ENCODE results near the gene PLPP1. TPM values are rescaled to one million over a fixed set of nuclear protein-coding genes. Genes with fewer than 3 reads are reported as not detected.
A peak's percentile ranks its signal among the peaks of the same experiment; 100 is the strongest.

Gene PLPP1
- total RNA-seq, 2 experiments from 2014 or later, result 6.7 to 7.2 TPM

- H3K4me3 Mint-ChIP-seq, result no peak overlapping the region
- H3K27ac Mint-ChIP-seq, result no peak overlapping the region
- H3K9me3 Mint-ChIP-seq, result peaks cover 61% of the 10 kb centered on the region
- ChIA-PET POLR2A (no interaction called here), CTCF (no interaction called here)
- H3K4me1 Mint-ChIP-seq (ENCODE audit: low read depth), result peaks cover 2% of the 10 kb centered on the region
- peaks cover 72% of the 10 kb centered on the region for H3K36me3 Mint-ChIP-seq
- no peaks in the 10 kb centered on the region for H3K27me3 Mint-ChIP-seq
- intact Hi-C loops (cut with micrococcal nuclease), result no loop called here
- DNase-seq, result no peak
These were observed 102.2 kb downstream of the PLPP1 start for GRCh38 chr5:55432549-55432948.

DNA sequence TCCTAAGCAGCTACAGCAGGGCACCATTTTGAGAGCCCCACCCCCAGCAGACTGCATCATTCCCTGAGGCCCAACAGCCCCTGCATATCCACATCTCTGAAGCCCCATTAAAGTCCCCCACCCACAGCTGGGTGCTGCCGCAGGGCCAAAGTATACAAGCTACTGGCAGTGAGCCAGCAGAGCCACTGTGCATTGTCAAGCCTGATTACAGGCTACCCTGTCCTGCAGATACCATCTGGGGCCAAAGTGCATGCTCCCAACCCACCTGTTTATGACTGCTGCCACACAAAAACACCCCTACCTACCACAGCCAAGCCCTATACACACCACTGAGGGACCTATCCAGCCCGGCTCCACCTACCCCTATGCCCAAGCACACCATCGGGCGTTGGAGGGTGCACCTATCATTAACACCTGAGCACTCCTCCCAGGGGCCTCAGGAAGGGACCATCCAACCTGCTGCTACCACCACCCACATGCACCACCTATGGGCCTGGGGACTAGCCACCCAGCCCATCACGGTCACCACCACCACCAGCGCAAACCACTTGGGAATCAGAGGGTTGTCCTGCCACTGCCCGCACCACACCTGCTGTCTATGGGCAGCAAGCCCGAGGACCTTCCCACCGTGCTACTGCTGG lies 105.0 kb downstream of the PLPP1 start:
- no peak for DNase-seq
- CTCF ChIA-PET, result no interaction called here
- Mint-ChIP-seq H3K36me3 (peaks cover 72% of the 10 kb centered on the region), H3K4me1 (ENCODE audit: low read depth) (peaks cover 5% of the 10 kb centered on the region), H3K4me3 (no peak overlapping the region), H3K27ac (no peak overlapping the region), H3K9me3 (peaks cover 44% of the 10 kb centered on the region), H3K27me3 (no peaks in the 10 kb centered on the region)
- intact Hi-C loops (cut with micrococcal nuclease), result no loop called here
- POLR2A ChIA-PET, result no interaction called here

GRCh38 chr5:55429221-55429612 lies 105.5 kb downstream of the PLPP1 start:
- ChIA-PET POLR2A (no interaction called here), CTCF (no interaction called here)
- Mint-ChIP-seq H3K36me3 (peaks cover 74% of the 10 kb centered on the region), H3K4me1 (ENCODE audit: low read depth) (peaks cover 5% of the 10 kb centered on the region), H3K9me3 (peaks cover 39% of the 10 kb centered on the region), H3K27ac (no peak overlapping the region), H3K4me3 (no peak overlapping the region), H3K27me3 (no peaks in the 10 kb centered on the region)
- no peak for DNase-seq
- intact Hi-C loops (cut with micrococcal nuclease), result no loop called here

- POLR2A ChIA-PET, result no interaction called here
- no peak overlapping the region for H3K4me3 Mint-ChIP-seq
- no peaks in the 10 kb centered on the region for H3K27me3 Mint-ChIP-seq
These were observed 107.6 kb downstream of the PLPP1 start for GRCh38 chr5:55427157-55427556.

DNA sequence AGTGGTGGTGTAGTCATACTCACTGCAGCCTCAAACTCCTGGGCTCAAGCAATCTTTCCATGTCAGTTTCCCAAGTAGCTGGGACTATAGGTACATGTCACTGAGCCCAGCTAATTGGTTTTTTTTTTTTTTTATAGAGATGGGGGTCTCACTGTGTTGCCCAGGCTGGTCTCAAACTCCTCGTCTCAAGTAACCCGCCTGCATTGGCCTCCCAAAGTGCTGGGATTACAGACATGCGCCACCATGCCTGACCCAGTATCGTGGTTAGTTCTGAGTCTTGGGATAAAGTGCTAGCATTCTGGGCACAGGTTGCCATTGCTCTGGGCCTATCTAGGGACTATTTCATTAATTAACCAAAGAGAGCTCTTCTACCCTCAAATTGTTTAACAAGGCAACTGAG lies 108.3 kb downstream of the PLPP1 start:
- Mint-ChIP-seq H3K4me3 (no peak overlapping the region), H3K36me3 (peaks cover 80% of the 10 kb centered on the region), H3K27ac (no peak overlapping the region), H3K9me3 (peaks cover 21% of the 10 kb centered on the region), H3K4me1 (ENCODE audit: low read depth) (peaks cover 16% of the 10 kb centered on the region), H3K27me3 (no peaks in the 10 kb centered on the region)
- intact Hi-C loops (cut with micrococcal nuclease), result no loop called here
- ChIA-PET CTCF (no interaction called here), POLR2A (no interaction called here)
- DNase-seq, result no peak

More at GRCh38 chr5:55427157-55427556, 107.6 kb downstream of the PLPP1 start:
- H3K36me3 Mint-ChIP-seq, result peaks cover 80% of the 10 kb centered on the region
- intact Hi-C loops (cut with micrococcal nuclease), result no loop called here
- no peak for DNase-seq
- peaks cover 10% of the 10 kb centered on the region for H3K4me1 Mint-ChIP-seq (ENCODE audit: low read depth)
- peaks cover 28% of the 10 kb centered on the region for H3K9me3 Mint-ChIP-seq
- CTCF ChIA-PET, result no interaction called here
- H3K27ac Mint-ChIP-seq, result no peak overlapping the region

GRCh38 chr5:55421074-55421529 lies 113.7 kb downstream of the PLPP1 start:
- DNase-seq, result peak; percentile 37
- Mint-ChIP-seq H3K36me3 (peaks cover 60% of the 10 kb centered on the region), H3K27me3 (no peaks in the 10 kb centered on the region), H3K27ac (peak overlapping the region; percentile 15), H3K4me1 (ENCODE audit: low read depth) (peaks cover 34% of the 10 kb centered on the region), H3K4me3 (no peak overlapping the region), H3K9me3 (no peaks in the 10 kb centered on the region)
- intact Hi-C loops (cut with micrococcal nuclease), result loop anchor here (1.0 to 5.0 kb wide), 7 partner anchors 19 to 384 kb away; partner anchors contain the start of gene PLPP1
- ChIA-PET CTCF (interaction anchor here (1.8 kb wide), 1 partner anchor 270 kb away, joined by 5 read pairs; no protein-coding TSS in a partner anchor), POLR2A (interaction anchor here (0.6 to 0.7 kb wide), 2 partner anchors 13 to 288 kb away, joined by 3 read pairs; no protein-coding TSS in a partner anchor)

DNA sequence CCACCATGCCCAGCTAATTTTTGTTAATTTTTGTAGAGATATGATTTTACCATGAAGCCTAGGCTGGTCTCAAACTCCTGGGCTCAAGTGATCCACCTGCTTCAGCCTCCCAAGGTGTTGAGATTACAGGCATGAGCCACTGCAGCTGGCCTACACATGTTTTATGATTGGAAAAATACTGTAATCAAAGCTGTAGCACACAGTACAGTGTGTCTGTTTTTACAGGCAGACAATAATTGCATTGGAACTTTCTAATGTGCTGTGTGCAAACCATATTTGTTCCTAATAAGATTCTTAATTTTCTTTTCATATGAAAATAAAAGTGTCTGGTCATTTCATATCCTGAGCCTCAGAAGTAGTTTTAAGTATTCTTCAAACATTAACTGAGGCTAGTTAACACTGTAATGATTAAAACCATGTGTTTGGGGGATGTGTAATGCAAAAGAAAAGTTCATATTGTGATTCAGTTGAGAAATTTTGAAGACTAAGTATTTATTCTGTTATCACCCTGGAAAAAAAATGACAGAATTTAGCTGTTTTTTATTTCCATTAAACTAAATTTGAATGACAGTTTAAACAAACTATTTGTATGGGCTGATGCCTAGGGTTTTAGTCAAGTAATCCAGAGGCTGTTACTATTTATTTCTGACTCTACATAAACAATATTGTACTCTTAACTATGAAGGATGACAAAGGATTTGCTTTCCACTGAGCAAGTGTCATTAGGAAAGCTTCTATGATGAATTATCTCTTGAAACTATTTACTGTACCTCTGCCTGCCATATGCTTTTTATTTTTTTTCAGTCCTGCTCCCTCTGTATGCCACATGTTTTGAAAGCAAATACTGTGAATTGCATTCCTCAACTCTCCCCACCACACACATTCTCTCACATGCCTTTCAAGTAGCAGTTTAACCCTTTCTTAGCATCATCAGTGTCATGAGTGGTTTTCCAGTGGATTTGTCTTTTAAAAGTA lies 115.5 kb downstream of the PLPP1 start:
- ChIA-PET POLR2A (no interaction called here), CTCF (interaction anchor here (0.6 to 1.8 kb wide), 2 partner anchors 56 to 272 kb away, joined by 3 to 5 read pairs; no protein-coding TSS in a partner anchor)
- DNase-seq, result no peak
- peaks cover 39% of the 10 kb centered on the region for H3K4me1 Mint-ChIP-seq (ENCODE audit: low read depth)
- H3K9me3 Mint-ChIP-seq, result no peaks in the 10 kb centered on the region
- no peaks in the 10 kb centered on the region for H3K27me3 Mint-ChIP-seq
- H3K27ac Mint-ChIP-seq, result no peak overlapping the region
- intact Hi-C loops (cut with micrococcal nuclease), result no loop called here
- H3K4me3 Mint-ChIP-seq, result no peak overlapping the region
- H3K36me3 Mint-ChIP-seq, result peaks cover 55% of the 10 kb centered on the region

GRCh38 chr5:55416306-55416705 lies 118.5 kb downstream of the PLPP1 start:
- H3K27ac Mint-ChIP-seq, result no peak overlapping the region
- peaks cover 44% of the 10 kb centered on the region for H3K36me3 Mint-ChIP-seq
- DNase-seq, result no peak
- peaks cover 31% of the 10 kb centered on the region for H3K4me1 Mint-ChIP-seq (ENCODE audit: low read depth)
- no peak overlapping the region for H3K4me3 Mint-ChIP-seq
- no peaks in the 10 kb centered on the region for H3K27me3 Mint-ChIP-seq
- intact Hi-C loops (cut with micrococcal nuclease), result no loop called here
- POLR2A ChIA-PET, result no interaction called here
- CTCF ChIA-PET, result interaction anchor here (1.9 kb wide), 1 partner anchor 276 kb away, joined by 4 read pairs; no protein-coding TSS in a partner anchor
- no peaks in the 10 kb centered on the region for H3K9me3 Mint-ChIP-seq

GRCh38 chr5:55415071-55415470 lies 119.7 kb downstream of the PLPP1 start:
- DNase-seq, result no peak
- Mint-ChIP-seq H3K4me1 (ENCODE audit: low read depth) (peaks cover 22% of the 10 kb centered on the region), H3K36me3 (peaks cover 45% of the 10 kb centered on the region), H3K4me3 (no peak overlapping the region), H3K27me3 (no peaks in the 10 kb centered on the region), H3K9me3 (no peaks in the 10 kb centered on the region), H3K27ac (no peak overlapping the region)
- ChIA-PET POLR2A (no interaction called here), CTCF (interaction anchor here (0.8 to 1.9 kb wide), 3 partner anchors 10 to 277 kb away, joined by 3 to 4 read pairs (median 3); no protein-coding TSS in a partner anchor)
- intact Hi-C loops (cut with micrococcal nuclease), result no loop called here

DNA sequence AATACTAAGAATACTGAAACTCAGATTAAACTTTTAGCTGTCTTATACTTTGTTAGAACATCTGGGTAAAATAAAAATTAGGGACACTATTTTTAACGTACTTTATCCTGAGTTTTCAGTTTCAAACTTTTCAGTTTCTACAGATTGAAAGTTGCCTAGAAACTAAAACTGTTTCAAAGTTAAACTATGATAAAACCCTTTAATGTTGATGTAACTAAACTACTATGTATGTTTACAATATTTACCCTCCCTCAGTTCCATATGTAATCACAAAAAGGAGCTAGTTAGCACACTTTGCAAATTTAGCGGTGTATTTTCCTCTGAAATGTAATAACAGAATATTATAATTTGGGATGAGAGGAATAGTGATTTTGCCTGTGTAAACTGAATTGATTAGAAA lies 121.1 kb downstream of the PLPP1 start:
- ChIA-PET POLR2A (no interaction called here), CTCF (interaction anchor here (1.0 to 1.5 kb wide), 2 partner anchors 278 to 523 kb away, joined by 4 to 9 read pairs; no protein-coding TSS in a partner anchor)
- no peak for DNase-seq
- Mint-ChIP-seq H3K4me3 (no peak overlapping the region), H3K4me1 (ENCODE audit: low read depth) (peaks cover 13% of the 10 kb centered on the region), H3K27ac (no peak overlapping the region), H3K27me3 (no peaks in the 10 kb centered on the region), H3K9me3 (no peaks in the 10 kb centered on the region), H3K36me3 (peaks cover 38% of the 10 kb centered on the region)
- intact Hi-C loops (cut with micrococcal nuclease), result no loop called here

GRCh38 chr5:55411876-55412275 lies 122.9 kb downstream of the PLPP1 start:
- intact Hi-C loops (cut with micrococcal nuclease), result no loop called here
- Mint-ChIP-seq H3K36me3 (peaks cover 35% of the 10 kb centered on the region), H3K9me3 (no peaks in the 10 kb centered on the region), H3K4me3 (no peak overlapping the region), H3K27me3 (no peaks in the 10 kb centered on the region), H3K4me1 (ENCODE audit: low read depth) (peaks cover 13% of the 10 kb centered on the region), H3K27ac (no peak overlapping the region)
- no peak for DNase-seq
- POLR2A ChIA-PET, result no interaction called here
- CTCF ChIA-PET, result interaction anchor here (0.6 kb wide), 1 partner anchor 557 kb away, joined by 4 read pairs; no protein-coding TSS in a partner anchor

DNA sequence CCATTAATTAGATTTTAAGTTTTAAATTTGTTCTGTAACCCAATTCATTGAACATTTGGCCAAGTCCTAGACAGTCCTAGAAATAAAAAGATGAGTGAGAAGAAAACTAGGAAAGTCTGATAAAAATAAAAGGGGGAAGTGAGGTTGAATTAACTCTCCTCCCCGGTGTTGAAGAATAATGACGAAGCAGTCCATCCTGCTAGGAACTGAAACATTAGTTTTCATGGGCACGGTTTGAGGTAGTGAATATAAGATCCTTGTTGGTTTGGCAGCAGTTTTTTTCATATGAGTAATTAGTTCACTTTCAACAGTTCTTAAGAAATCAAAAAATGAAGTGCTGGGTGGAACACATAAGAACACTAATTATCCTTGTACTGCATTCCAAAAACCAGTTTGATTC lies 123.9 kb downstream of the PLPP1 start:
- intact Hi-C loops (cut with micrococcal nuclease), result no loop called here
- H3K27ac Mint-ChIP-seq, result no peak overlapping the region
- H3K27me3 Mint-ChIP-seq, result no peaks in the 10 kb centered on the region
- DNase-seq, result no peak
- H3K4me1 Mint-ChIP-seq (ENCODE audit: low read depth), result peaks cover 13% of the 10 kb centered on the region
- no peaks in the 10 kb centered on the region for H3K9me3 Mint-ChIP-seq
- peaks cover 34% of the 10 kb centered on the region for H3K36me3 Mint-ChIP-seq
- no peak overlapping the region for H3K4me3 Mint-ChIP-seq
- CTCF ChIA-PET, result no interaction called here
- POLR2A ChIA-PET, result no interaction called here

All from activated CD4-positive, alpha-beta memory T cell treated with anti-CD3 and anti-CD28 coated beads for 36 hours (primary cell).